ENCODE measurements around the gene ZBTB26. TPM values are rescaled to one million over a fixed set of nuclear protein-coding genes. Genes with fewer than 3 reads are reported as not detected.

The ZBTB26 gene
- total RNA-seq, 1 donor from 2014 or later, result 9.8 TPM

- H3K36me3 Mint-ChIP-seq (ENCODE audit: low read depth, unreplicated experiment), result no peaks in the 10 kb centered on the region
- peaks cover 4% of the 10 kb centered on the region for H3K27me3 Mint-ChIP-seq (ENCODE audit: unreplicated experiment)
- H3K27ac Mint-ChIP-seq (ENCODE audit: unreplicated experiment), result no peak overlapping the region
- no peak for TF ChIP-seq CTCF (IDR thresholded peaks at IDR 0.05; ENCODE audit: unreplicated experiment)
- no peaks in the 10 kb centered on the region for H3K9me3 Mint-ChIP-seq (ENCODE audit: unreplicated experiment)
- peaks cover 32% of the 10 kb centered on the region for H3K4me1 Mint-ChIP-seq (ENCODE audit: unreplicated experiment)
- H3K4me3 Mint-ChIP-seq (ENCODE audit: unreplicated experiment), result no peak overlapping the region
- DNase-seq (ENCODE audit: low spot score), result no peak
Observed at GRCh38 chr9:122946461-122947005, 15.2 kb upstream of the ZBTB26 start.

GRCh38 chr9:122944960-122945888 lies 13.9 kb upstream of the ZBTB26 start:
- Mint-ChIP-seq H3K4me1 (ENCODE audit: unreplicated experiment) (peaks cover 36% of the 10 kb centered on the region), H3K36me3 (ENCODE audit: low read depth, unreplicated experiment) (no peaks in the 10 kb centered on the region), H3K27ac (ENCODE audit: unreplicated experiment) (peak overlapping the region; percentile 65), H3K9me3 (ENCODE audit: unreplicated experiment) (no peaks in the 10 kb centered on the region), H3K27me3 (ENCODE audit: unreplicated experiment) (peaks cover 8% of the 10 kb centered on the region), H3K4me3 (ENCODE audit: unreplicated experiment) (no peak overlapping the region)
- no peak for TF ChIP-seq CTCF (IDR thresholded peaks at IDR 0.05; ENCODE audit: unreplicated experiment)
- no peak for DNase-seq (ENCODE audit: low spot score)

DNA sequence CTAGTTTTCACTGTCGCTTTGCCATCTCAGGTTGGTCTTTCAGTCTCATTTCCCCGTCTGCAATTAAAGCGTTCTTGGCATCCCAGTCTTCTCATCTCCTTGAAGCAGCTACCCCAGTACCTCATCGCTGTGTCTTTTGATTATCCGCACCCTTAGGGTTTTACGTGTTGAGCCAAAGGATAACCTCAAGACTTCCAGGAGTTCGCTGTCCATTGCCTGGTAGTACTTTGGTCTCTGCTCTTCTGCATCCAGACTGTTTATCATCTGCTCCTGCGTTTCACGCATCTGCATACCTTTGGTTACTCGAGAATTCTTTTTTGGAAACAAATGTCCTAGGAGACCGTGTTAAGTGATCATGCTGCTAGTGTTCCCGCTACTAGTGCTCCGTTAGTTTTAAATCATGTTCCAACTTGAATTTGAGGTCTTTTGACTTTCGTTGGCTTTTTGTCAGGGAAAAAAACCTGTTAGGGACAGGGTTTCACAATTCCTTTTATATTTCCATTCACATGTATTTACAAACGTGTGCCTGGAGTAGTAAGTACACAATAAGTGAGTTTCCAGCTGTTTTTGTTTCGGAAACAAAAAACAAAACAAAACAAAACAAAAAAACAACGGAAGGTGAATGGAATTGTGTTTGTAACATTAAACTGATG lies 10.4 kb upstream of the ZBTB26 start:
- Mint-ChIP-seq H3K36me3 (ENCODE audit: low read depth, unreplicated experiment) (peaks cover 6% of the 10 kb centered on the region), H3K27me3 (ENCODE audit: unreplicated experiment) (peaks cover 6% of the 10 kb centered on the region), H3K4me3 (ENCODE audit: unreplicated experiment) (peak overlapping the region; percentile 96), H3K27ac (ENCODE audit: unreplicated experiment) (peak overlapping the region; percentile 81), H3K4me1 (ENCODE audit: unreplicated experiment) (peaks cover 18% of the 10 kb centered on the region), H3K9me3 (ENCODE audit: unreplicated experiment) (no peaks in the 10 kb centered on the region)
- no peak for TF ChIP-seq CTCF (IDR thresholded peaks at IDR 0.05; ENCODE audit: unreplicated experiment)
- peak; percentile 9 for DNase-seq (ENCODE audit: low spot score)

DNA sequence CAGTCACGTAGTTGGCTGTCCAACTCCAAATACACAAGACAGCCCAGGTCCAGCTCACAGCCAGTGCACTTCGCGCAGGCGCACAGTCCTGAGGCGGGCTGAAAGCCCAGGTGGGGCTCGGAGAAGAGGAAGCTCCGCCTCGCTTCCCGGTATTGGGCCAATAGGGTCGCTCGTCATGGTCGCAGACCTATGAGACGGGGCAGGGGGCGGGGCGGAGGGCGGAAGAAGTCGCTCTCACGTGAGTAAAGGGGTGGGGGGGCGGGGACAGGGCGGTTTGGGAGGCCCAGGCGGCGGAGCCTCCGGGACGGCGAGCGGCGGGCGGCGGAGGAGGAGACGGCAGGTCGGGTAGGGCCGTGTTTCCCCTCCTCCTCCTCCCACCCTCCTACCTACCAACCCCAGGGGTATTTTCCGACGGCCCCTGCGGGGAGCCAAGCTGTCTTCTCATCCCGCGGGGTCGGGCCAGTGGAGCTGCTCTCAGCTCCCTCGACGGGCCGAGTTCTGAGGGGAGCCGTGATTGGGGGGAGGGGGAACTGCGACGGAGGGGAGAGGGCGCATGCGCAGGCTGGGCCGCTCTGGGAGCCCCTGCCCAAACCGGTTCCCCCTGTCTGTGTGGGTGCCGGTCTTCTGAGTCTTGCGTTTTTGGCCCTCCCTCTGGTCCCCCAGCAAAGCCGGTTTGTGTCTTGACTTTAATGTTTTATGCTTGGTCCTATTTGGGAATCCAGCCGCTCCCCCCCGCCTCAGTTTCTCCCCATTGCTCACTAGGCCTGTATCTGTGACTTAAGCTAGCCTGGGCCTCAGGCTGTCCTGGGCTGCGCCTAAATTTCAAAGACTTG lies 9.7 kb upstream of the ZBTB26 start, which contains the start of gene RABGAP1:
RABGAP1 (plus strand) TSS at position 272 of the 833 bp plus-strand sequence. CDS start 16,040 bp downstream, outside the sequence.
- Mint-ChIP-seq H3K36me3 (ENCODE audit: low read depth, unreplicated experiment) (peaks cover 6% of the 10 kb centered on the region), H3K27me3 (ENCODE audit: unreplicated experiment) (peaks cover 6% of the 10 kb centered on the region), H3K4me1 (ENCODE audit: unreplicated experiment) (peaks cover 18% of the 10 kb centered on the region), H3K4me3 (ENCODE audit: unreplicated experiment) (peak within 1 kb of the TSS; percentile 96), H3K27ac (ENCODE audit: unreplicated experiment) (peak within 1 kb of the TSS; percentile 84), H3K9me3 (ENCODE audit: unreplicated experiment) (no peaks in the 10 kb centered on the region)
- DNase-seq (ENCODE audit: low spot score), result peak; percentile 98
- no peak for TF ChIP-seq CTCF (IDR thresholded peaks at IDR 0.05; ENCODE audit: unreplicated experiment)
